Measurements from ENCODE around the gene COL4A2. TPM values are rescaled to one million over a fixed set of nuclear protein-coding genes. Genes with fewer than 3 reads are reported as not detected.

The COL4A2 gene
- total RNA-seq, 4 donors from 2014 or later: 655 to 1,231 (median 912) TPM

DNA sequence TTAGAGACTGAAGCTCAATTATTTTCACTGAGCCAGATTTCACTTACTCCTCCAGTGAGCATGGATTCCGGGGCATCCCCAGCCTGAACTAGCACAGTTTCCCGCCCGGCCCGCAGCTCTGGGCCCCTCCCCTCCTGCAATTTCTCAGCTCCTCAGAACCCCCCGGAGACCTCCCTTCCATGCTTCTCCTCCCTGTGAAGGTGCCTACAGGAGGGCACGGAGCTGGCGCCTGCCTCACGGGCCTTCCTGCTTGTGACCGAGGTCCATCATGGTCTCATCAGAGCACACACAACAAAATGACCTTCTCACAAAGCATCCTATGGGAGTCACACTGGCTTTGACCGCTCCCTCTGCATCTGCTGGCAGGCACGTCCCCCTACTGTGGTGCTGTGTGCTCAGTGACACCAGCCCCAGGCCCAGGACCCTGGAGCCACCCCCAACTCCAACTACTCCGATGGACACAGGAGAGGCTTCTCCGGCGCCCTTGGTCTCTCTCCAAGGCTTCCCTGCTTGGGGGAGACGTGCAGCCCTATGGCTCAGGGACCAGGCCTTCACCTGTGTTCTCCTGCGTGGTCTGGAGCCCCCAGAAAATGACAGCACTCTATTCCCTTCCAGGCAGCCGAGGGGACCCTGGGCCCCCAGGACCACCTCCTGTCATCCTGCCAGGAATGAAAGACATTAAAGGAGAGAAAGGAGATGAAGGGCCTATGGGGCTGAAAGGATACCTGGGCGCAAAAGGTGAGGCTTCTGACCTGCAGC lies 177.4 kb downstream of the COL4A2 start:
- TF ChIP-seq, protein P1, sequence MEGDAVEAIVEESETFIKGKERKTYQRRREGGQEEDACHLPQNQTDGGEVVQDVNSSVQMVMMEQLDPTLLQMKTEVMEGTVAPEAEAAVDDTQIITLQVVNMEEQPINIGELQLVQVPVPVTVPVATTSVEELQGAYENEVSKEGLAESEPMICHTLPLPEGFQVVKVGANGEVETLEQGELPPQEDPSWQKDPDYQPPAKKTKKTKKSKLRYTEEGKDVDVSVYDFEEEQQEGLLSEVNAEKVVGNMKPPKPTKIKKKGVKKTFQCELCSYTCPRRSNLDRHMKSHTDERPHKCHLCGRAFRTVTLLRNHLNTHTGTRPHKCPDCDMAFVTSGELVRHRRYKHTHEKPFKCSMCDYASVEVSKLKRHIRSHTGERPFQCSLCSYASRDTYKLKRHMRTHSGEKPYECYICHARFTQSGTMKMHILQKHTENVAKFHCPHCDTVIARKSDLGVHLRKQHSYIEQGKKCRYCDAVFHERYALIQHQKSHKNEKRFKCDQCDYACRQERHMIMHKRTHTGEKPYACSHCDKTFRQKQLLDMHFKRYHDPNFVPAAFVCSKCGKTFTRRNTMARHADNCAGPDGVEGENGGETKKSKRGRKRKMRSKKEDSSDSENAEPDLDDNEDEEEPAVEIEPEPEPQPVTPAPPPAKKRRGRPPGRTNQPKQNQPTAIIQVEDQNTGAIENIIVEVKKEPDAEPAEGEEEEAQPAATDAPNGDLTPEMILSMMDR (IDR thresholded peaks at IDR 0.05; ENCODE audit: low read depth): no peak

DNA sequence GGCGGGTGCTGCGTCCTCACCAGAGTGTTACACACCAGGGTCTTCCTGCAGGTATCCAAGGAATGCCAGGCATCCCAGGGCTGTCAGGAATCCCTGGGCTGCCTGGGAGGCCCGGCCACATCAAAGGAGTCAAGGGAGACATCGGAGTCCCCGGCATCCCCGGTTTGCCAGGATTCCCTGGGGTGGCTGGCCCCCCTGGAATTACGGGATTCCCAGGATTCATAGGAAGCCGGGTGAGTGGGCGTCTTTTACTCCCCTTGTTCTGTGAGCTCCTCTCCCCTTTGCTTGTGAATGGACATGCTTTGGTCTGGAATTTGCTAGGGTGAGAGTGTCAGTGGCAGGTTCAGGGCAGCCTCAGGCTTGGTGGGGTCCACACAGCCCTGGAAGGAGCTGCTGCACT lies 178.5 kb downstream of the COL4A2 start:
- TF ChIP-seq, protein P1 (IDR thresholded peaks at IDR 0.05; ENCODE audit: low read depth): no peak

DNA sequence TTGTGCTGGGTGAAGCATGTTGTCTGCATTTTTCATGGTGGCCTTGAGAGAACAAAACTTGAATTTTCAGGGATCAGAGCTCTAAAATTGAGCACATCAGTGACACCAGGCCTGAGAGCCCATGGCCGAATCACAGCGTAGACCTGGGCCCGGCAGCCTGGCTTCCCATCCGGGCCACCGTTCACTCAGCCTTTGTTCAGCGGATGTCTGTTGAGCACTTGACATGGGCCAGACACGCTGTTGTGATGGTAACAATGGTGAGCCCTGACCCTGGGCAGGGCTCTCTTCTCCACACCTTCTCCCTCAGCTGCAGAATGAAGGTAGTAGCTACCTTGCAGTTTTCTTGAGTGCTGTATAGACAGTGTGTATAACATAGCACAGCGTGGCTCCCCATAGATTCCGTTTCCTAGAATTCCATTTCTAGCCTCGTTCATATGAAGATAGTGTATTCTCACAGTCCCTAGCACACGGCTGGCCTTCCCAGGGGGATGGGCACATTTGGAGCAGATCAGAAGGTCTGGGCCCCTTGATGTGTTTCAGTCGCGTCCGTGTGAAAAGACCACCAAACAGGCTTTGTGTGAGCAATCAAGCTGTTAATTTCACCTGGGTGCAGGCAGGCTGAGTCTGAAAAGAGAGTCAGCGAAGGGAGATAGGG lies 179.1 kb downstream of the COL4A2 start:
- TF ChIP-seq, protein P1 (IDR thresholded peaks at IDR 0.05; ENCODE audit: low read depth): no peak

DNA sequence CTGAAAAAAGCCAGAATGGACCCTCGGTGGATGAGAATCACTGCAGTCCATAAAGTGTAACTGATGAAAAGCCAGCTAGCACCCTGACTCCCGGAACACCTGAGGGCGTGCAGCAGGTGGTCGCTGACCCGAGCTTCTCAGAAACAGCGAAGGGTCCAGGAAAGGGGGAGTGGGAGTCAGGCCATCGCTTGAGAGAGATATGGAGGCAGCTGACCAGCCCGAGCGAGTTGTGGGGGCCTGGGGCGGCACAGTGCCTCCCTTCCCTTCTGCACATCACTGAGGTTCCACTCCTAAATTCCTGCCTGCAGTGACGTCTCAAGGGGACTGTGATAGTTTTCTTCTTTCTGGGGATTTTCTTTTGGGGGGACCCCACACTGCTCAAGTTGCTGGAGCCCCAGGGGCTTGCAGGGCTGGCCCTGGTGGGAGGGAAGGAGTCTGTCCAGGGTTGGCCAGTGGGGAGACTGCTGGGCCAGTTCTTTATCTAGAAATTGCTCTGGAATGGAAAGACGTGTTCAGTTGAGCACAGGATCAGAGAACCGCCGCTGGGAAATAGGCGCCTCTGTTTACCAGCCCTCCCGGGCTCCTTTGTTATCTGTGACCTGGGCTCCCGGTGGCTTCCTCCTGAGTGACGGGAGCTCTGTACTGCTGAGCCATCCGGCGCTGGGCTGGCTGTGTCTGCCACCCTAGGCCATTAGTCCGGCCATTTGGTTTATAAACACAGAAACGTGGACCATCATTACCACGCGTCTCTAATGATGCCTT lies 183.1 kb downstream of the COL4A2 start:
- TF ChIP-seq, protein P1 (IDR thresholded peaks at IDR 0.05; ENCODE audit: low read depth): no peak

DNA sequence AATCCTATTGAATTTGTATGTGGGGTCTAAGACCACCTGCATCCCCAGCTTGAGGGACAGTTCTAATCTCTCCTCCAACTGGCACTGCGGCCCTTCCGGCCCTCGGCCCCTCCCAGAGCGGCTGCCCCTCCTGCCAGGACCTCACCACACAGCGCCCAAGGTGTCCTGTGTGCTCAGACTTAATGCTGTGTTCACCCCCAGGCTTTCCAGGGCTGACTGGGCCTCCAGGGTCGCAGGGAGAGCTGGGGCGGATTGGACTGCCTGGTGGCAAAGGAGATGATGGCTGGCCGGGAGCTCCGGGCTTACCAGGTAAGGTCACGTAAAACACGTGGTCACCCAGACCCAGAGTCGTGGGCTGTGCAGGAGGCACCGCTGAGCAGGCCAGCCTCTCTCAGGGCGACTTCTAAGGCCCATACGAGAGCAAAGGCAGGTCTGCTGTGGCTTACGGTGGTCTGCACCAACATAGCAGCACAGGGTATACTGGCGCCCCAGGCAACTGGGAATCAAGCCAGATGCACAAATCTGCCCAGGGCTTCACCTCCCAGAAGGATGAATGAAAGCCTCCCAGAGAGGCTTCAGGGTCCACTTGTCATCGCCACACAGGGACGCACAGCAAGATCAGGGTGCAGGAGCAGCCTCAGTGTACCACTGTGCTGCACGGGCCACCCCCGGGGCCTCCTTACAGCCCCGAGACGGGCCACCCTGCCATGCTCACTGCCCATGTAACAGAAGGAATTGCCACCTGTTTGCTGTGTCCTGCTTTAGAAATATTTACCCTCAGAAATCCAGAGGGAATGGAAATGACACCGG lies 185.0 kb downstream of the COL4A2 start:
- TF ChIP-seq, protein P1 (IDR thresholded peaks at IDR 0.05; ENCODE audit: low read depth): no peak

DNA sequence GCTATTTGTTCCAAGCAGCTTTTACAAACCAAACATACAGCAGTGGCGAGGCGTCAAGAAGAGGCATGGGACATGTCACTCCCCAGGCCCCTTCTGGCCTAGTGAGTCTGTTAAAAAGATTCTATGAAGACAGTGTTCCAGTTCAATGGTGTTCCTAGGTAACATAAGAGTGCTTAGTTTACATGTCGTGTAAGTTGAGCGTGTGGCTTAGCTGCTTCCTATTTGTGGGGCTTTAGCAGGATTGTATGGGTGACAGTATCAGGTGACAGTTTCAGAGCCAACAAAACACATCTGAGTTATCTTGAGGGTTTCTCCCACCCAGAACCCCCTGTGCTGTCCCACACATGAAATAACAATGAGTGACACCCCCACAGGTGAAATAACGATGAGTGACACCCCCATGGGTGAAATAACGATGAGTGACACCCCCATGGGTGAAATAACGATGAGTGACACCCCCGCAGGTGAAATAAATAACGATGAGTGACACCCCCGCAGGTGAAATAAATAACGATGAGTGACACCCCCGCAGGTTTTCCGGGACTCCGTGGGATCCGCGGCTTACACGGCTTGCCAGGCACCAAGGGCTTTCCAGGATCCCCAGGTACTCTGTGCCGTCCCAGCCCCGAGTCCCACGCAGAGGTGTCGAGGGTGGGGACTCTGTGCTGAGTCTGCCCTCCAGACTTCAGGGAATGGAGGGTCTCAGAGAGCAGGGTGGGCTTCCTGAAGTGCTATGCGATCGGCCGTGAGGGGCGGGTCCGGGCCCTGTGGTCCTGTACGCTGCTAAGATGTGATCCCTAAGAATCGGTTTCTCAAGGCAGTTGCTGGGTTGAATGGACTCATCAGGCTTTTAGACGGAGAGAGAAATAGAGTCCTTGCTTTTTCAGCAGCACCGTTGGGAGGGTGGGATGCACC lies 185.9 kb downstream of the COL4A2 start:
- TF ChIP-seq, protein P1 (IDR thresholded peaks at IDR 0.05; ENCODE audit: low read depth): no peak
